HG03139 (cell line): ENCODE results near the gene ZNF521.
"Not testable (repeated sequence)": the region's sequence is repeated elsewhere in the genome, so short reads cannot be mapped to it uniquely, and the experiment has no call there.

Experiments used
- ATAC-seq: cut with Tn5 transposase; IDR thresholded peaks from one replicate; pipeline ENCODE4 v1.9.1; 2021; ENCODE audit not compliant: unreplicated experiment

The ZNF521 gene

GRCh38 chr18:25291150-25291549 lies 60.8 kb downstream of the ZNF521 start:
- ATAC-seq: no peak

GRCh38 chr18:25289001-25289631 lies 62.9 kb downstream of the ZNF521 start:
- no peak for ATAC-seq

GRCh38 chr18:25288340-25288938 lies 63.5 kb downstream of the ZNF521 start:
- ATAC-seq: no peak

- no peak for ATAC-seq
Measured at GRCh38 chr18:25287106-25287505, 64.9 kb downstream of the ZNF521 start.

GRCh38 chr18:25284861-25285550 lies 67.0 kb downstream of the ZNF521 start:
- no peak for ATAC-seq

GRCh38 chr18:25284281-25284680 lies 67.7 kb downstream of the ZNF521 start:
- ATAC-seq: no peak

GRCh38 chr18:25283781-25284180 lies 68.2 kb downstream of the ZNF521 start:
- no peak for ATAC-seq

- no peak for ATAC-seq
Measured at GRCh38 chr18:25282896-25283703, 68.9 kb downstream of the ZNF521 start.

- no peak for ATAC-seq
Measured at GRCh38 chr18:25282282-25282681, 69.7 kb downstream of the ZNF521 start.

- ATAC-seq: no peak
Measured at GRCh38 chr18:25281556-25281955, 70.4 kb downstream of the ZNF521 start.

- ATAC-seq: no peak
Measured at GRCh38 chr18:25279961-25280360, 72.0 kb downstream of the ZNF521 start.

- no peak for ATAC-seq
Measured at GRCh38 chr18:25279556-25279955, 72.4 kb downstream of the ZNF521 start.

- no peak for ATAC-seq
Measured at GRCh38 chr18:25279133-25279532, 72.8 kb downstream of the ZNF521 start.

- ATAC-seq: no peak
Measured at GRCh38 chr18:25278394-25278793, 73.6 kb downstream of the ZNF521 start.

- no peak for ATAC-seq
Measured at GRCh38 chr18:25275412-25276001, 76.5 kb downstream of the ZNF521 start.

- ATAC-seq: no peak
Measured at GRCh38 chr18:25274926-25275325, 77.0 kb downstream of the ZNF521 start.

GRCh38 chr18:25266931-25267527 lies 84.9 kb downstream of the ZNF521 start:
- not testable (repeated sequence) for ATAC-seq

- ATAC-seq: no peak
Measured at GRCh38 chr18:25262920-25263319, 89.0 kb downstream of the ZNF521 start.

- ATAC-seq: no peak
Measured at GRCh38 chr18:25261768-25262167, 90.2 kb downstream of the ZNF521 start.

GRCh38 chr18:25256439-25256838 lies 95.5 kb downstream of the ZNF521 start:
- ATAC-seq: no peak

- ATAC-seq: no peak
Measured at GRCh38 chr18:25253779-25254178, 98.2 kb downstream of the ZNF521 start.
